GM18951 (cell line): Measurements from ENCODE around the gene OR52N2.

Experiments used
- POLR2A ChIP-seq: IDR thresholded peaks from 4 replicates; pipeline ENCODE4 v1.6.1; 2011; ENCODE audit warnings: mild to moderate bottlenecking; ENCODE audit not compliant: insufficient read length, insufficient read depth; ENCODE audit errors: extremely low read depth
- in situ Hi-C: fragments of 300-500 bp; cut with MboI; formaldehyde crosslinking; loops from one replicate; pipeline ENCODE4 v1.12.0; 2022; ENCODE audit warnings: low sequenced_read_pairs, mixed read lengths, inconsistent platforms; ENCODE audit not compliant: unreplicated experiment

Gene OR52N2

DNA sequence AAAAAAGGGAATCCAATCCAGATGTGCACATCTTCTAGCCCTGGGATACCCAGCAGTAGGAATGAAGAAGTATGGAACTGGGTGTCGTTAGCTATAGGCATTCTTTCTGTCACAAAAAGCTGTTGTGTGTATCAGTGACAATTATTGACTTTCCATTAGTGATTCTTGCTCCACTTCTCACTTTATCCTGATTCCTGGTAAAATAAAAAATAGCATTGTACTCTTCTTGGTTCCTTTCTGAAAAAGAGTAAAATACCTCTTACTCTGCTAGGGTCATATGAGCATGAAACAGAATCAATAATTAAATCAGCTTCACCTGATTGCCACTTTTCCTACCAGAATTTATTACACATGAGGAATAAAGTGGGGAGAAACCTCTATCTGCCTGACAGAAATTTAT is 33.1 kb downstream of the OR52N2 start, which contains the start of gene OR52E6:
OR52E6 (minus strand) TSS at position 101 of the 400 bp plus-strand sequence; CDS start at position 101, 0 bp downstream.
- in situ Hi-C loops = no loop called here
- no peak for TF ChIP-seq POLR2A

DNA sequence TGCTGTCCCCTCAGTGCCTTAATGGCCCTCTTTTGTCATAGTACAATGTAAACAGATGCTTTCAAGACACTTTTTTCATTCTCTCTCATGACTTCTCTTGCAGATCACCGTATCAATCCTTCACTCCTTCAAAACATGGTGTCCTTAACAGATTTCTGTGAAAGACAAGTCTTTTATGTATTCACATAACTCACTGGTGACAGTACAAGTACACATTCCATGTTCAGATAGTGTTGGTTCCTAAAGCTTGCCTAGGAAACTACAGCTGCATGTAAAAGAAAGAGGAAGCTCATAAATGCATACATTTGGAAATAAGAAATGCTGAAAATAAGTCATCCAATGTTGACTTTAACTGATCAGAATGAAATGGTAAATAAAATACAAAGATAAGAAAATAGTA is 38.0 kb downstream of the OR52N2 start:
- in situ Hi-C loops = no loop called here
- no peak for TF ChIP-seq POLR2A

DNA sequence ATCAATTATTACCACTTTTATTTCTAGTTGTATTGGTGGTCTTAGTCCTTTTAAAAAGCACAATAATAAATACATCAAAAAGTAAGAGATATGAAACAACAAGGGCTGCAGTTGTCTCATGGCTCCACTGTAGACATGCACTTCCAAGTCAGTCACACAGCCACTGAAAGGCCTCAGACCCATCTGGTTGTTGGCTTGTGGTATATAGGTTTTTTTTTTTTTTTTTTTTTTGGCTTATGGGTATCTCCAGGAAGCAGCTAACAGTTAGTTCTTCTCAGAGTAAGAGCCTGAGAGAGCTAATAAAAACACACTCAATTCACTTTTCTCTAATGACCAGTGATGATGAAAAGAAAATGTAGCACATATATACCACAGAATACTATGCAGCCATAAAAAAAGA is 39.0 kb downstream of the OR52N2 start:
- in situ Hi-C loops = no loop called here

DNA sequence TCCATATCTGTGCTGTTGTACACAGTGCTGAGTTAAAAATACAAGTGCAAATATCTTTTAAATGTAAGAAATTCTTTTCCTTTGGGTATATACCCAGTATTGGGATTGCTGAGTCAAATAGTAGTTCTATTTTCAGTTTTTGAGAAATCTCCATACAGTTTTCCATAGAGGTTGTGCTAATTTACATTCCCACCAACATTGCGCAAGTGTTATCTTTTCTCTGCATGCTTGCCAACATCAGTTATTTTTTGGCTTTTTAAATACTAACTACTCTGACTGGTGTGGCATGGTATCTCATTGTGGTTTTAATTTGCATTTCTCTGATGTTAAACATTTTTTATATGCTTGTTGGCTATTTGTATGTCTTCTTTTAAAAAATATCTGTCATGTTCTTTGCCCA is 42.3 kb downstream of the OR52N2 start:
- in situ Hi-C loops = no loop called here

More for the DNA sequence above, 39.0 kb downstream of the OR52N2 start:
- no peak for TF ChIP-seq POLR2A

DNA sequence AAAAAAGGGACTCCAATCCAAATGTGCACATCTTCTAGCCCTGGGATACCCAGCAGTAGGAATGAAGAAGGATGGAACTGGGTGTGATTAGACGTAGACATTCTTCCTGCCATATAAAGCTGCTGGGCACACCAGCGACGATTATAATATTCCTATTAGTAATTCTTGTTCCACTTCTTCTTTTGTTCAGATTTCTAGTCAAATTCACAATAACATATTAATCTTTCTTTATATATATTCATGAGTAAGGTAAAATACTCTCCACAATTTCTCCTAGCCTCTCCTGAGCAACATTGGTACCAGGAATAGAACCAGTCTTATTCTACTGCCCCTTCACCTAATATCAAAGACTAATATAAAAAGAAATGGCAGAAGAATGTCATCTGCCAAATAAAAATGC is 48.9 kb downstream of the OR52N2 start, which contains the start of gene OR52E8:
OR52E8 (minus strand) TSS at position 101 of the 400 bp plus-strand sequence; CDS start at position 101, 0 bp downstream.
- no peak for TF ChIP-seq POLR2A
- in situ Hi-C loops = no loop called here

More for the DNA sequence above, 42.3 kb downstream of the OR52N2 start:
- TF ChIP-seq POLR2A = no peak

DNA sequence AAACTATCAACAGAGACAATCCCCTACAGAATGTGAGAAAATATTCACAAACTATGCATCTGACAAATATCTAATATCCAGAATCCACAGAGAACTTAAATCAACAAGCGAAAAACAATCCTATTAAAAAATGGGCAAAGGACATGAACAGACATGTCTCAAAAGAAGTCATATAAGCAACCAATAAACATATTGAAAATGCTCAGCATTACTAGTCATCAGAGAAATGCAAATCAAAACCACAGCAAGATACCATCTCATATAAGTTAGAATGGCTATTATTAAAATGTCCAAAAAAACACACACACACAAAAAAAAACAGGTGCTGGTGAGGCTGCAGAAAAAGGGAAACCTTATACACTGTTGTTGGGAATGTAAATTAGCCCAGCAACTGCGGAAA is 57.1 kb downstream of the OR52N2 start:
- TF ChIP-seq POLR2A = no peak
- in situ Hi-C loops = no loop called here
